Neuronal stem cell (in vitro differentiated cells): ENCODE results near the gene SLC38A7.

Experiments used
- DNase-seq: peaks from one replicate; pipeline ENCODE4 v3.0.0-alpha.2; 2013; ENCODE audit warnings: low spot score
- H2AFZ ChIP-seq: one replicate; pipeline ENCODE4 v1.6.1; 2013; ENCODE audit warnings: mild to moderate bottlenecking, low read length, inconsistent platforms
- H2AK5ac ChIP-seq: 2 replicates; pipeline ENCODE4 v1.6.1; 2013; ENCODE audit warnings: low read depth, mild to moderate bottlenecking, inconsistent platforms, low read length, moderate library complexity, mixed read lengths
- H2BK120ac ChIP-seq: 2 replicates; pipeline ENCODE4 v1.6.1; 2013; ENCODE audit warnings: low read depth, mild to moderate bottlenecking, inconsistent platforms, low read length, moderate library complexity, mixed read lengths
- H2BK12ac ChIP-seq: one replicate; pipeline ENCODE4 v1.6.1; 2013; ENCODE audit warnings: low read length, inconsistent platforms
- H2BK15ac ChIP-seq: 2 replicates; pipeline ENCODE4 v1.6.1; 2013; ENCODE audit warnings: mild to moderate bottlenecking, low read length, inconsistent platforms, mixed read lengths
- H2BK5ac ChIP-seq: one replicate; pipeline ENCODE4 v1.6.1; 2013; ENCODE audit warnings: inconsistent platforms, mild to moderate bottlenecking, low read length, moderate library complexity
- H3K14ac ChIP-seq: one replicate; pipeline ENCODE4 v1.6.1; 2013; ENCODE audit warnings: low read length, inconsistent platforms
- H3K18ac ChIP-seq: 2 replicates; pipeline ENCODE4 v1.6.1; 2013; ENCODE audit warnings: low read length, inconsistent platforms
- H3K23ac ChIP-seq: 2 replicates; pipeline ENCODE4 v1.6.1; 2013; ENCODE audit warnings: low read depth, mild to moderate bottlenecking, mixed read lengths, low read length, inconsistent platforms; ENCODE audit not compliant: poor library complexity
- H3K27ac ChIP-seq: replicated peaks from 3 replicates; pipeline ENCODE4 v1.5.1; 2013; ENCODE audit warnings: low read length, inconsistent platforms
- H3K27me3 ChIP-seq, 3 experiments: 2 replicates each; pipeline ENCODE4 v1.6.1; 2013; ENCODE audit warnings: low read length in 3 of 3, mild to moderate bottlenecking in 2 of 3, inconsistent platforms in 1 of 3, low read depth in 1 of 3, mixed read lengths in 1 of 3, moderate library complexity in 1 of 3; ENCODE audit not compliant: control insufficient read depth in 3 of 3, insufficient read depth in 3 of 3
- H3K36me3 ChIP-seq, 2 donors: replicated peaks in 1 of 2; 2 replicates each; pipeline ENCODE4 v1.6.1; 2013; ENCODE audit warnings: low read length in 2 of 2; ENCODE audit not compliant: control insufficient read depth in 2 of 2, insufficient read depth in 2 of 2
- H3K4ac ChIP-seq: 2 replicates; pipeline ENCODE4 v1.6.1; 2013; ENCODE audit warnings: inconsistent platforms, mild to moderate bottlenecking, low read length, moderate library complexity
- H3K4me1 ChIP-seq, 2 donors: 1 replicate in 1 of 2; 2 replicates in 1 of 2; pipeline ENCODE4 v1.6.1; 2013; ENCODE audit warnings: low read length in 2 of 2, low read depth in 1 of 2; ENCODE audit not compliant: control insufficient read depth in 2 of 2, insufficient read depth in 1 of 2
- H3K4me2 ChIP-seq: one replicate; pipeline ENCODE4 v1.6.1; 2013; ENCODE audit warnings: mild to moderate bottlenecking, low read length, inconsistent platforms; ENCODE audit not compliant: insufficient read depth, poor library complexity, severe bottlenecking
- H3K4me3 ChIP-seq, 2 donors: 2 replicates each; pipeline ENCODE4 v1.5.1; 2013; ENCODE audit warnings: low read length in 2 of 2, mild to moderate bottlenecking in 2 of 2, inconsistent platforms in 1 of 2, moderate library complexity in 1 of 2
- H3K79me1 ChIP-seq: one replicate; pipeline ENCODE4 v1.6.1; 2013; ENCODE audit warnings: low read depth, mild to moderate bottlenecking, inconsistent platforms, low read length, moderate library complexity
- H3K9ac ChIP-seq: one replicate; pipeline ENCODE4 v1.6.1; 2013; ENCODE audit warnings: mild to moderate bottlenecking, low read depth, low read length, inconsistent platforms; ENCODE audit not compliant: poor library complexity
- H3K9me3 ChIP-seq, 2 donors: replicated peaks in 1 of 2; 2 replicates each; pipeline versions ENCODE3 to v1.6.1; 2013; ENCODE audit warnings: low read length in 2 of 2, mild to moderate bottlenecking in 2 of 2, inconsistent platforms in 1 of 2, low read depth in 1 of 2, mixed read lengths in 1 of 2, moderate library complexity in 1 of 2; ENCODE audit not compliant: control insufficient read depth in 2 of 2, insufficient read depth in 1 of 2
- H4K8ac ChIP-seq: one replicate; pipeline ENCODE4 v1.6.1; 2013; ENCODE audit warnings: low read depth, mild to moderate bottlenecking, inconsistent platforms, low read length, moderate library complexity
- H4K91ac ChIP-seq: one replicate; pipeline ENCODE4 v1.6.1; 2013; ENCODE audit warnings: low read length, low read depth, mild to moderate bottlenecking, inconsistent platforms; ENCODE audit not compliant: poor library complexity
- WGBS, 2 donors: extraction: QIAGEN DNeasy Blood & Tissue Kit; methylation state at CpG; one replicate each; pipeline ENCODE4 v1.1.7; 2013; ENCODE audit warnings: missing lambda C conversion rate in 2 of 2, mixed read lengths in 1 of 2; ENCODE audit not compliant: insufficient read length in 2 of 2, insufficient replicate concordance in 1 of 2; ENCODE audit errors: extremely low coverage in 2 of 2; 5-methylcytosine and 5-hydroxymethylcytosine counted together

The SLC38A7 gene

DNA sequence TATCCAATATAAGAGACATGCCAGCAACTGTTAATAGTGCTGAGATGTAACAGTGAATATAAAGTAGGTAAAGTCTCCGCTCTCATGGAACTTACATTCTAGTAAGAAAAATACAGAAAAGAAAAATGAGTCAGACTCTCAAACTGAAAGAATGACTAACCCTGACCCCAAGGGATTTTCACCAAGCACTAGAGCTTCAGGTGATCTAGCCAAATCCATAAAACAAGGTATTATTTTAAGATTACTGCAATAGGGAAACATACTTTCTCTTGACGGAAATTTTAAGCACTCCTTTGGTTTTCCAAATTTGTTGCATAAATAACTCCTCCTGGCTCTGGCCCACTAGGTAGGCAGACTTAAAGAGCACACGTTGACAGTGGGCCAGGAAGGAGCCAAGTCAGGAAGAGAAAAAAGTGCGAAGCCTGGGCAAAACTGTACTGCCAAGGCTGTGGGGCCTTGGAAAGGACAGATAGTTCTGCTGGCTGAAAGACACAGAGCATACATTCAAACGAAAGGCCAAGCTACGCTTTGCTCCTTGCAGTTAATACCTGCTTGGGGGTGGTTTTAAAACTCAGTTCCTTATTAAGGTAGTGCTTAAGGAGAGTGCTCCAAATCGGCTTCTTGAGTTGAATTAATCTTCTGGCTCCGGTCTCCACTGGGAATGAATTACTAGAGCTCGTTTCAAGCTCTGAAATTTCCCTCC lies 48.1 kb upstream of the SLC38A7 start:
- Histone ChIP-seq H2AK5ac (no peak overlapping the region), H3K27me3 (no peaks in the 10 kb centered on the region), H3K23ac (no peak overlapping the region), H3K4me2 (peak overlapping the region; percentile 66), H2BK12ac (no peak overlapping the region), H3K18ac (no peak overlapping the region), H3K27ac (no peak overlapping the region), H3K9me3 (no peaks in the 10 kb centered on the region), H4K8ac (no peak overlapping the region), H3K9ac (no peak overlapping the region), H3K14ac (no peak overlapping the region), H2BK120ac (no peak overlapping the region), H3K4ac (no peak overlapping the region), H2BK5ac (no peak overlapping the region), H3K79me1 (peaks cover 5% of the 10 kb centered on the region), H2BK15ac (no peak overlapping the region), H4K91ac (no peak overlapping the region), H3K4me3 (peak overlapping the region; percentile 74 to 99), H3K36me3 (peaks cover 3 to 21% of the 10 kb centered on the region in 2 donors), H2AFZ (peak overlapping the region; percentile 95), H3K4me1 (peaks cover 5 to 9% of the 10 kb centered on the region in 2 donors)
- WGBS, 2 donors, result no CpG with 5 or more reads among the region's 9 CpGs
- no peak for DNase-seq

DNA sequence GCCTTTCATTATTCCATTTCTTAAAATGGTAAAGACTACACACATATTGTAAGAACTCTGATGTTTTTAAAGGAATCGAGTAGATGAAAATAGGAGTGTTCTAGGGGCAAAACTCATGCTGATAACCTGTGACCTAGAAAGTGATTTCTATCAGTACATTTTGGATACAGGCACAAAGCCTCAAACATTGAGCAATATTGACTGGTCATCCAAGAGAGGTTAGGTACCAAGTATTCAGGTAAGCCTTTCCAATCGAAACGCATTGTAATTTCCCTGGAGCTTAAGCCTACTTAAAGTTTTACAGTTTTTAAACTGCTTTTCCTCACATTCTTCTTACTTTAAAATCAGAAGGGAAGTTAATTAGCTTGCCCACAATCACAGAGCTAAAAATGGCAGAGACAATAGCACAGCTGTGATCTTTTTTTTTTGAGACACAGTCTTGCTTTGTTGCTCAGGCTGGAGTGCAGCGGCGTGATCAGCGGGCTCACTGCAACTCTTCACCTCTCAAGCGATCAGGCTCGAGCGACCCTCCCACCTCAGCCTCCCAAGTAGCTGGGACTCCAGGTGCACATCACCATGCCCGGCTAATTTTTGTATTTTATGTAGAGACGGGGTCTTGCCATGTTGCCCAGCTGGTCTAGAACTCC lies 46.3 kb upstream of the SLC38A7 start:
- no CpG with 5 or more reads among the region's 11 CpGs for WGBS, 2 donors
- no peaks in the 10 kb centered on the region for H3K27me3 ChIP-seq
- no peak overlapping the region for H2AK5ac ChIP-seq

DNA sequence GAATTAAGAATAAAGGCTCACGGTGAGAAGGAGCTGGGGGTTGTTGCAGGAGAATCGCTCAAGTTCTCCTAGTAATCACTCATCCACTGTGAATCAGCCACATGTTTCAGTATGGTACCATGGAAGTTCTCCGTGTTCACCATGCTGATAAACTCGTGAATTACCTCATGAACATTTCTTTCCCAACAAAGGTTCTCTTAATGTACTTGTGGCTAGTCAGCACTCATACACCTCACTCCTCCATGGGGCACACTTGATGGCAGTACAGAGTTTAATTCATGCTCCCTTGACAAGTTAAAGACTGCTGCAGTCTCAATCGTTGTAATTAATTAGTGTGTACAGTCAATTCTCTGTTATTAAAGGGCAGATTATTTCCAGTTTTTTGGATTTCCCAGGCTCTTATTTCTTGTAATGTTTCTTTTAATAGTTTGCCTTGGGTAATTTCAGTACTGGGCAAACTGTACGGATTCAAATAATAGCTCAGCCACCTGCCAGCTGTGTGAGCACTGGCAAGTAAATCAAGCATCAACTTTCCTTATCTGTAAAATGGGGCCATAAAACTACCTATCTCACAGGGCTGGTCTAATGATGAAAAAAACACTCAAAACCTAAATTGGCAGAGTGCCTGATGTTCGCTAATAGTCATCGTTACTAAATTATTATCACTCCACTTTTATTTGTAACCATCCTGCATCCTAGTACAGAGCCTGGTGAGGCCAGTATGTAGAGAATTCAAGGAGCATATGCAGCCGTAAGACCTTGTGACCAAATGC lies 43.4 kb upstream of the SLC38A7 start:
- H2AK5ac ChIP-seq, result no peak overlapping the region
- no peak overlapping the region for H2BK15ac ChIP-seq
- H2BK12ac ChIP-seq, result no peak overlapping the region
- WGBS, 2 donors, result no CpG with 5 or more reads among the region's 9 CpGs
- no peak overlapping the region for H3K14ac ChIP-seq
- H2AFZ ChIP-seq, result no peak overlapping the region
- no peak overlapping the region for H4K91ac ChIP-seq
- no peak overlapping the region for H3K27ac ChIP-seq
- no peak for DNase-seq
- no peak overlapping the region for H2BK5ac ChIP-seq
- H3K23ac ChIP-seq, result no peak overlapping the region
- no peak overlapping the region for H4K8ac ChIP-seq
- H3K18ac ChIP-seq, result no peak overlapping the region
- H3K4me2 ChIP-seq, result no peak overlapping the region
- no peaks in the 10 kb centered on the region for H3K27me3 ChIP-seq
- H3K4me1 ChIP-seq, result peaks cover 1 to 6% of the 10 kb centered on the region in 2 donors
- H3K36me3 ChIP-seq, result peaks cover 6 to 40% of the 10 kb centered on the region in 2 donors
- H3K4ac ChIP-seq, result no peak overlapping the region
- no peaks in the 10 kb centered on the region for H3K9me3 ChIP-seq
- no peaks in the 10 kb centered on the region for H3K79me1 ChIP-seq
- no peak overlapping the region for H3K9ac ChIP-seq
- H3K4me3 ChIP-seq, result no peak overlapping the region
- no peak overlapping the region for H2BK120ac ChIP-seq

More for the DNA sequence above, 46.3 kb upstream of the SLC38A7 start:
- Histone ChIP-seq H4K91ac (no peak overlapping the region), H2BK15ac (no peak overlapping the region), H3K79me1 (peaks cover 5% of the 10 kb centered on the region), H3K4me3 (no peak overlapping the region), H3K4ac (no peak overlapping the region), H2BK5ac (no peak overlapping the region), H2BK120ac (no peak overlapping the region), H3K23ac (no peak overlapping the region), H3K18ac (no peak overlapping the region), H4K8ac (no peak overlapping the region), H2BK12ac (no peak overlapping the region), H3K9me3 (no peaks in the 10 kb centered on the region), H3K4me2 (no peak overlapping the region), H3K36me3 (peaks cover 3 to 23% of the 10 kb centered on the region in 2 donors), H2AFZ (no peak overlapping the region), H3K14ac (no peak overlapping the region), H3K4me1 (peaks cover 5 to 9% of the 10 kb centered on the region in 2 donors), H3K9ac (no peak overlapping the region), H3K27ac (no peak overlapping the region)
- no peak for DNase-seq
